ENCODE measurements around the gene TSTD1.

TSTD1 gene

DNA sequence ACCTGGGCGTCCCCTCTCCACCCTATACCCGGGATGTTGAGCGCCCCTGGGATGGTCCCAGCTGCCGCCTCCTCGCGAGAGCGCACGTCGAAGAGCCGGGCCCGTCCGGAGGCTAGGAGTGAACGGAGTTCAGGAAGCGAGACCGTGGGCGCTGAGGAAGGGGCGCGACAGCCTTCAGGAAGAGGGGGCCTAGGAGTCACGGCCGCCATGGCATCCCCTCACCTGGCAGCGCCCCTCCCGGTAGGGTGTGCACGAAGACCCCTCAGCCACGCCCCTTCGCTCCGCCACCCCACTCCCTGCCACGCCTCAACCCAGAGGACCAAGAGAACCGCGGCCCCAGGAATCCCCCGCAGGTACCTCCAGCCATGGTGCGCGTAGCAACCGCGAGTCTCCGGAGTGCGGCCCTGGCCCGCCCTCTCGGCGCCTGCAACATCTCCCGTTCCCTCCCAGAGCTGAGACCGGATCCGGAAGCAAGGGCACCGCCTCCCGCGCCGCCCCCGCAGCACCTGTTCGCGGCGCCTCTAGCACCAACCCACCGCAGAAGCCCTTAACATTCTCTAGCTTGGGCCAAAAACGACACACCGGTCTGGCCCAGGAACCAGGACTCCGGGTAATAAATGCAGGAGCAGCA lies at the start of gene TSTD1:
TSTD1 (minus strand) TSS at position 442 of the 631 bp plus-strand sequence; CDS start at position 367, 75 bp downstream.
- DNase-seq = peak; percentile 90

DNA sequence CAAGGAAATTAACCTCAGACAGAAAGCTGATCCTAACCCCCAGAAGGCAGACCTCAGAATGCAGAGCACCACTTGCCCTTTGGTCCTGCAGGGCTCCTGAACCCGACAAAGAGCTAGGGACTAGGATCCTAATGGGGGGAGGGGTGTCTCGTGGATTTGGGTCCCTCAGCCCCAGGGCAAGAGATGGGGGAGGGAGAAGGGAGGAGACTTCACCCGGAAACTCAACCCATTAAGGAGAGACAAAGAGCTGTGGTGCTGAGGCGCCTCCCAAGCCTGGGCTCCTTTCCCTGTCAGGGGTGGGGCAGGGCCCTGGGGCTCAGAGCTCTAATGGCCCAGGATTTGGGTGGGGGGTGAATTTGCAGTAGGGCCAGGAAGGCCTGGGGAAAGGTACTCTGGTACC lies 47.7 kb upstream of the TSTD1 start:
- DNase-seq = no peak

DNA sequence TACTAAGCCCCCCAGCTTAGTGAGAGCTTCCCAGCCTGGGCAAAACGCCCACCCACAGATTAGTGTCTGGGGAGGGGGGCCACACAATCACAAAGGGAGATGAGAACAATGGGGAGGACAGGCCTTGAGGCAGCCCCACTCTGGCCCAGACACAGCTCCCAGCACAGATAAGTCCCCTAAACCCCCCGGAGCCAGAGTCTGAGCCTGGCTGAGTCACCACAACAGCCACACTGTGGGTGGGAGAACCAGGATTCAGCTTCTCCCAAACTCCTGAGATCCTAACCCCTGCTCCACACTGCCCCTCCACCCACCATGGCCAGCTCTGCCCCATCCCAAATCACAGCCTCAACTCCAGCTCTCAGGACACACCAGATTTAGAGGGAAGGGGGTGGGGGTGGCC lies 46.4 kb upstream of the TSTD1 start:
- DNase-seq = no peak

- DNase-seq = no peak
Observed at GRCh38 chr1:161084597-161084988, 45.8 kb upstream of the TSTD1 start.

- no peak for DNase-seq
Observed at GRCh38 chr1:161083748-161084596, 45.2 kb upstream of the TSTD1 start.

- DNase-seq = no peak
Observed at GRCh38 chr1:161082996-161083747, 44.4 kb upstream of the TSTD1 start.

DNA sequence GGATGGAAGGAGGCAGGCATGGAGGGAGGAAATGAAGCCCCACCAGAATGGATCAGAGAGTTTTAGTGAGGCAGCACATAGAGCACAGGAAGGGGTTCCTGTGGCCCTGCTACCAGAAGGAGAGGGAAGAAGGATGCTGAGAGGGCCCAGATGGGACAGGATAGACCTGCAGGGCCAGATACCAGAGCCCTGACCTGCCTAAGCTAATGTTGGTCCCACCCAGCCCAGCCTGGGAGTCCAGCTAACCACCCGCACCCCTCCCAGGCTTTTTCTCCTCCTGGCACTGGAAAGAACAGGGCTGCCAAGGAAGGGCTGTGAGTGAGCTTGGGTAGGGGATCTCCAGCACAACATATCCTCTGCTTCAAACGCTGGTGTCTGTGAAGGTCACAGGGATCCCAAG lies 43.7 kb upstream of the TSTD1 start:
- DNase-seq = no peak

- DNase-seq = no peak
Observed at GRCh38 chr1:161081519-161081918, 42.8 kb upstream of the TSTD1 start.

DNA sequence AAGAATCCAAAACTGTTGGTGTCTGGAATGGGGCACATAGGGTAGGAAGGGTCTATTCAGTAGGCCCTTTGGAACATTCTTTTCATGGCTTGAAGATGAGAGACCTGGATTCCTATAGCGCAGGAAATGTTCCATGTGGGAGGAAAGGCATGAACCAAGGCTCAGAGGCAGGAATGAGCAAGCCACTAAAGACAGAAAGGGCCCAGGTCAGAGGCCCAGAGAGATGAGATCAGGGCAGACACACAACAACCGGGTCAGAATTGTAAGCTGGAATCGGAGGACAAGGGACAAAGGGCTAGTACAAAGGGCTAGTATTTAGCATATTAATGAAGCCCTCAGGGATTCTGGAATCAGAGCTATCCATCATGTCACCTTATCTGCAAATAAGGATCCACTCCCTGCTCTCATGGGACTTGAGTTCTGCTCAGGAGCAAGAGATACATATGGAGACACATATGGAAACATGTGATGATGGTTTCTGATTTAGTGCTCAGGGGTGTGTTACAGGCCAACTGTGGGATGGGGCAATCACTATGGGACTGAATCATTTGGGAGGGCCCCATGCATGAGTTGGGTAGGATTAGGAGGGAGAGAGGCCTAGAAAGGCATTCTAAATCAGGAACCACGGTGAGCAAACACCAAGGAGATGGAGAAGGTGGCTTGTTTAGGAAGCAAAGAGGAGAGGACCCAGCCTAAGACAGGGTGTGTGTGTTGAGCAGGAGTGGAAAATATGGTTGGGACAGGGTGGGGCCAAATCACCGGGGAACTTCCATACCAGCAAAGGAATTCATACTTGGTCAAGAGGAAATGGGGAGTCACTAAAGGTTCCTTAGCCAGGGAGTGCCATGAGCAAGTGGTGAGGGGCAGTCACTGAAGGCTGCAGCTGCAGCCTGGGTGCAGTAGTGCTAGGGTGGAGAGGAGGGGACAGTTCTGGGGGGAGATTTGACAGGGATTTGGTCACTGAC lies 42.0 kb upstream of the TSTD1 start:
- DNase-seq = no peak

- DNase-seq = no peak
Observed at GRCh38 chr1:161079436-161080110, 40.8 kb upstream of the TSTD1 start.

DNA sequence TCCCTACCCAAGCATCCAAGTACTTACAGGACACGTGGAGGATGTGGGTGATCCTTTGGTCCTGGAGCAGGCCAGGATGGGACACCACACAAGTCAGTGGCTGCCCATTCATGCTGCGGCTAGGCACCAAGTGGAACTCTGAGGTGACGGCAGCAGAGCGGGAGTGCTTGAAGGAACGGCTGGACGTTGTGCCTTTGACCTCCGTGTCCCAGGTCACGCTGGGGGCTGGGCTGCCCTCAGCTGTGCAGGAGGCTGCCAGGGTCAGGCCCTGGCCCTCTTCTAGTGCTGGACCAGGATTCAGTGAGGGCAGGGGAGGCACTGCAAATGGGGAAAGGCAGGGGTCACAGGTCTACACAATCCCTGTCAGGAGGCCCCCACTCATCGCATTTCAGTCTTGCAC lies 38.7 kb upstream of the TSTD1 start:
- no peak for DNase-seq

GRCh38 chr1:161076410-161076809 lies 37.6 kb upstream of the TSTD1 start:
- DNase-seq = no peak

GRCh38 chr1:161074676-161075368 lies 36.1 kb upstream of the TSTD1 start:
- DNase-seq = no peak

DNA sequence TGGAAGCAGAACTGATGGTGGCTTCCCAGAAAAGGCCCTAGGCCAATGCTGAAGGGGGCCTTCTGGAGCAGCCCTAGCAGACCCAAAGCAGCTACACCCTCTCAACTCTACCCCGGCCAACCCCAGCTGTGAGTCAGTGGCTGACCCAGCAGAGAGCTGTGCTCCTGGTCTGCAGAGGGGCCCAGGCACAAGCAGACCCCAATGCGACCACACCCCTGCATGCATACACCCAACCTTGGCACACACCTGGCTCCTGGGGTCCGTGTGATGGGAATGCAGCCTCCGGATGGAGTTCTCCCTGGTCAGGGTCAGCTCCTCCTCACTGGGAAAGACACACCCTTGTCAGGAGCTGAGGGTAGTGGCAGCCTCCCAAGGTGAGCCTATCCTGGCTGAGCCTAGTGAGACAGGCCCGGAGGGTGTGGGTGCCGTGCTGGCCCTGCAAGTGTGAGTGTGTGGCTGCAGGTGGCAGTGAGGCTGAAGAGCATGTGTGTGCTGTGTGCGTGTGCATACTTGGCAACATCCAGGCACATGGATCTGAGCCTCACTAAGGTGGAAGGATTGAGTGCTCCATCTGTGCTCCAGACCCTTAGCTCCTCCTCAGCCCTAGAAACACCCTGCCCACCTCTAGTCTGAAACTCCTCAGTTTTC lies 34.8 kb upstream of the TSTD1 start:
- DNase-seq = no peak

DNA sequence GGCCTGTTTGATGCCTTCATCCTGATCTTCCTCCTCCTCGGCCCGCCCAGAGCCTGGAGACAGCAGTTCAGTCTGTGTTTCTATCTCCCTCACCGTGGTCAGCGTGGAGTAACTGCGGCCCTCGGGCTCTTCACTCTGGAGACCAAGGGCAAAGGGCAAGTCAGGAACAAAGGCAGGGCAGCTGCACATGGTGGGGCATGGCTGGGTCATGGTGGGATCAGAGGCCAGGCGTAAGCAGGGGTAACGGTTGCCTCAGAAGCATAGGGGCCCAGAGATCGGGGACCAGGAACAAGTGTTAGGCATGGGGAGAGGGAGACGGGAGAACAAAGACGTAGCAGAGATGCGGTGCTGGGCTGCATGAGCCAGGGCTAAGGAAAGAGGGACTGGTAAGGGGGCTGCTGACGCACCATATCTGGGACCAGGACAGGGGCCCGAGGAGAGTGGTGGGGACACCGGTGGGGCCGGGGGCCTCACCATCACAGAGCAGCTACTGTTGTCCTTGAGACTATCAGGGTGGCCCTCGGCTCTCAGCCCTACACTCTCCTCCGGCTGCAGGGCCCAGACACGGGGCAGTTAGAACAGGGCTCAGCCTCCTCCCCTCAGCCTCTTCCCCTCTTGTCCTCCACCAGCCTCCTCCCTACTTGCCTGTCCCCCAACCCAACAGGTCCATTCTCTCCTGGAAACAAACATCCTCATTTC lies 34.1 kb upstream of the TSTD1 start:
- no peak for DNase-seq

DNA sequence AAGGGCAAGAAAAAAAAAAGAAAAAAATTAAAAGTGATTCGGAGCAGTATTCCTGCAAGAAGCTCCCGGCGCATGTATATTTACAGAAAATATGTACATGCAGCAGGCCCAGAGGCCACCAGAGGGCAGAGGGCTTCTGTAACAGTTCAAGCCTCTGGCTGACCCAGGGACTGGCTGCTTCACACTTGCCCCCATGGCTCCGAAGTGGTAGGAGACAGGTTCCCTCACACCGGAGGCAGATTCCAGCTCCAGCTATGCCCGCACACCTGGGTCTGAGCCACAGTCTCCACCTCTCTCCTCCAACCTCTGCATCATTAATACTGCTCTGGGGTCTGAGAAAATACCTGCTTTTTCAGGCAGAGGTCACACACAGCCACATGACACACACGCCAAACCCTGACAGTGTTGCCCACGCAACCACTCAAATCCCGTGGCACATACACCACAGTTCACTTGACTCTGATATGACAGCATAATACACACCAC lies 33.2 kb upstream of the TSTD1 start:
- DNase-seq = peak; percentile 61

GRCh38 chr1:161070761-161071160 lies 32.0 kb upstream of the TSTD1 start:
- no peak for DNase-seq

- peak; percentile 94 for DNase-seq
Observed at GRCh38 chr1:161069731-161070270, 31.0 kb upstream of the TSTD1 start, which contains the start of gene ARHGAP30. Gene ARHGAP30 (minus strand): TSS chr1:161069891. CDS start chr1:161069624, 267 bp downstream.

GRCh38 chr1:161069241-161069640 lies 30.5 kb upstream of the TSTD1 start:
- no peak for DNase-seq
